Tibial artery (tissue), 4 donors: ENCODE results near the gene RASA2.

Experiments used
- DNase-seq, 2 donors: peaks; one replicate each; pipeline ENCODE4 v3.0.0-alpha.2; 2019
- H3K27ac ChIP-seq, 2 donors: fragments of 200-600 bp; sonication (generic) in 1 of 2; 1 replicate in 1 of 2; 2 replicates in 1 of 2; pipeline ENCODE4 v1.5.1; 2018 to 2019; ENCODE audit warnings: mild to moderate bottlenecking in 1 of 2
- H3K27me3 ChIP-seq, 2 donors: fragments of 200-600 bp; sonication (generic) in 1 of 2; one replicate each; pipeline versions ENCODE4 v1.5.1 to v1.6.0; 2016 to 2019
- H3K36me3 ChIP-seq, 3 donors: fragments of 200-600 bp; sonication (generic) in 2 of 3; one replicate each; pipeline ENCODE4 v1.5.1; 2016 to 2019; ENCODE audit warnings: mild to moderate bottlenecking in 2 of 3
- H3K4me1 ChIP-seq, 4 donors: fragments of 200-600 bp; sonication (generic) in 2 of 4; 1 replicate in 3 of 4; 2 replicates in 1 of 4; pipeline ENCODE4 v1.5.1; 2016 to 2019
- H3K4me3 ChIP-seq, 2 donors: fragments of 200-600 bp; sonication (generic) in 1 of 2; 1 replicate in 1 of 2; 2 replicates in 1 of 2; pipeline ENCODE4 v1.5.1; 2018 to 2019; ENCODE audit warnings: mild to moderate bottlenecking in 2 of 2
- H3K9me3 ChIP-seq, 3 donors: fragments of 200-600 bp; sonication (generic) in 1 of 3; one replicate each; pipeline ENCODE4 v1.5.1; 2016 to 2019
- CTCF ChIP-seq, 2 experiments: fragments of 200-600 bp in 1 of 2; fragments of 450-650 bp in 1 of 2; IDR thresholded peaks; one replicate each; pipeline ENCODE4 v1.5.1; 2017 to 2019; ENCODE audit warnings: antibody characterized with exemption in 2 of 2, mild to moderate bottlenecking in 1 of 2, moderate library complexity in 1 of 2
- intact Hi-C: fragments of 100-400 bp; cut with DNase I; formaldehyde crosslinking; loops from one replicate; pipeline ENCODE4 v1.15.0; 2023; ENCODE audit warnings: low total_unique reads

RASA2 gene

GRCh38 chr3:141499284-141499683, 12.5 kb downstream of the RASA2 start:
- intact Hi-C loops: no loop called here
- Histone ChIP-seq H3K27ac (no peak overlapping the region), H3K36me3 (no peaks in the 10 kb centered on the region), H3K4me3 (no peak overlapping the region), H3K27me3 (no peaks in the 10 kb centered on the region), H3K9me3 (no peaks in the 10 kb centered on the region), H3K4me1 (peaks cover 0 to 11% (median 3%) of the 10 kb centered on the region in 4 donors)
- no peak for DNase-seq
- no peak for TF ChIP-seq CTCF (IDR thresholded peaks at IDR 0.05)

GRCh38 chr3:141499965-141500364, 13.1 kb downstream of the RASA2 start:
- no peaks in the 10 kb centered on the region for H3K36me3 ChIP-seq
- H3K27me3 ChIP-seq: no peaks in the 10 kb centered on the region
- no peak overlapping the region for H3K4me3 ChIP-seq
- no peaks in the 10 kb centered on the region for H3K9me3 ChIP-seq
- DNase-seq: no peak
- no peak for TF ChIP-seq CTCF (IDR thresholded peaks at IDR 0.05)
- H3K27ac ChIP-seq: no peak overlapping the region
- intact Hi-C loops: no loop called here
- H3K4me1 ChIP-seq: peaks cover 0 to 11% (median 3%) of the 10 kb centered on the region in 4 donors

GRCh38 chr3:141500397-141500796, 13.6 kb downstream of the RASA2 start:
- Histone ChIP-seq H3K4me3 (no peak overlapping the region), H3K36me3 (no peaks in the 10 kb centered on the region), H3K27me3 (no peaks in the 10 kb centered on the region), H3K4me1 (peaks cover 0 to 11% (median 3%) of the 10 kb centered on the region in 4 donors), H3K27ac (no peak overlapping the region), H3K9me3 (no peaks in the 10 kb centered on the region)
- no peak for DNase-seq
- intact Hi-C loops: no loop called here
- TF ChIP-seq CTCF (IDR thresholded peaks at IDR 0.05): no peak

GRCh38 chr3:141505166-141505565, 18.3 kb downstream of the RASA2 start:
- Histone ChIP-seq H3K27me3 (no peaks in the 10 kb centered on the region), H3K36me3 (no peaks in the 10 kb centered on the region), H3K27ac (no peak overlapping the region), H3K9me3 (no peaks in the 10 kb centered on the region), H3K4me3 (no peak overlapping the region), H3K4me1 (peaks cover 0 to 2% (median 0%) of the 10 kb centered on the region in 4 donors)
- DNase-seq: no peak
- TF ChIP-seq CTCF (IDR thresholded peaks at IDR 0.05): no peak
- intact Hi-C loops: no loop called here

GRCh38 chr3:141506071-141506470, 19.2 kb downstream of the RASA2 start:
- Histone ChIP-seq H3K4me3 (no peak overlapping the region), H3K36me3 (no peaks in the 10 kb centered on the region), H3K27me3 (no peaks in the 10 kb centered on the region), H3K27ac (no peak overlapping the region), H3K4me1 (peaks cover 0 to 3% (median 0%) of the 10 kb centered on the region in 4 donors), H3K9me3 (no peaks in the 10 kb centered on the region)
- intact Hi-C loops: no loop called here
- no peak for TF ChIP-seq CTCF (IDR thresholded peaks at IDR 0.05)
- DNase-seq: no peak
